WI38 (cell line): Measurements from ENCODE around the gene TXNDC5.

Experiments used
- H3K4me3 ChIP-seq: 2 replicates; pipeline ENCODE4 v1.5.1; 2011; ENCODE audit warnings: low read depth, mild to moderate bottlenecking, control low read depth, low read length
- TF ChIP-seq, protein P1 (sequence below): IDR thresholded peaks from 2 replicates; pipeline ENCODE4 v1.5.1; 2012; ENCODE audit warnings: low read depth, mild to moderate bottlenecking, control low read depth, low read length

TXNDC5 gene

GRCh38 chr6:7909323-7910276, 988 bp downstream of the TXNDC5 start:
- TF ChIP-seq, protein P1, sequence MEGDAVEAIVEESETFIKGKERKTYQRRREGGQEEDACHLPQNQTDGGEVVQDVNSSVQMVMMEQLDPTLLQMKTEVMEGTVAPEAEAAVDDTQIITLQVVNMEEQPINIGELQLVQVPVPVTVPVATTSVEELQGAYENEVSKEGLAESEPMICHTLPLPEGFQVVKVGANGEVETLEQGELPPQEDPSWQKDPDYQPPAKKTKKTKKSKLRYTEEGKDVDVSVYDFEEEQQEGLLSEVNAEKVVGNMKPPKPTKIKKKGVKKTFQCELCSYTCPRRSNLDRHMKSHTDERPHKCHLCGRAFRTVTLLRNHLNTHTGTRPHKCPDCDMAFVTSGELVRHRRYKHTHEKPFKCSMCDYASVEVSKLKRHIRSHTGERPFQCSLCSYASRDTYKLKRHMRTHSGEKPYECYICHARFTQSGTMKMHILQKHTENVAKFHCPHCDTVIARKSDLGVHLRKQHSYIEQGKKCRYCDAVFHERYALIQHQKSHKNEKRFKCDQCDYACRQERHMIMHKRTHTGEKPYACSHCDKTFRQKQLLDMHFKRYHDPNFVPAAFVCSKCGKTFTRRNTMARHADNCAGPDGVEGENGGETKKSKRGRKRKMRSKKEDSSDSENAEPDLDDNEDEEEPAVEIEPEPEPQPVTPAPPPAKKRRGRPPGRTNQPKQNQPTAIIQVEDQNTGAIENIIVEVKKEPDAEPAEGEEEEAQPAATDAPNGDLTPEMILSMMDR = no peak

GRCh38 chr6:7907159-7907558, 3.4 kb downstream of the TXNDC5 start:
- TF ChIP-seq, protein P1 = no peak
- H3K4me3 ChIP-seq = no peak overlapping the region

More at GRCh38 chr6:7909323-7910276, 988 bp downstream of the TXNDC5 start:
- H3K4me3 ChIP-seq = peak overlapping the region; percentile 79

GRCh38 chr6:7906741-7907140, 3.8 kb downstream of the TXNDC5 start:
- no peak overlapping the region for H3K4me3 ChIP-seq
- TF ChIP-seq, protein P1 = no peak

DNA sequence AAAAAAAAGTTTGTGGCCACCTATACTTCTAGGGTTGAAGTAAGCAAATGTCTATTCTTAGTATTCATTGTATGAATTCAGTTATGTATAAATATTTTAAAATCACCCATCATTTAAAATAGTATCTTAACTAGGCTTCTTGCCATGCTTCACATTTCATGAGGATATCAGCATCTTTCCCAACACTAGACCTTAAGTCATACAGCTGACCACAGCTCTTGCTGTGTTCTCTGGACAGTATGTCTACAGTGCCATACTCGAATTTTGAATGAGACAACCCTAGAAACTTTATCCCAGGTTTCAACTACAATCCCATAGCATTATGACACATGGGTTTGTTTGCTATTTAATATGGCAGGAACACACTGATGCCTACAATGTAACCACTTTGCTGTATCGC, 5.2 kb downstream of the TXNDC5 start:
- TF ChIP-seq, protein P1 = no peak
- no peak overlapping the region for H3K4me3 ChIP-seq

GRCh38 chr6:7904654-7905319, 5.8 kb downstream of the TXNDC5 start:
- TF ChIP-seq, protein P1 = no peak
- no peak overlapping the region for H3K4me3 ChIP-seq

DNA sequence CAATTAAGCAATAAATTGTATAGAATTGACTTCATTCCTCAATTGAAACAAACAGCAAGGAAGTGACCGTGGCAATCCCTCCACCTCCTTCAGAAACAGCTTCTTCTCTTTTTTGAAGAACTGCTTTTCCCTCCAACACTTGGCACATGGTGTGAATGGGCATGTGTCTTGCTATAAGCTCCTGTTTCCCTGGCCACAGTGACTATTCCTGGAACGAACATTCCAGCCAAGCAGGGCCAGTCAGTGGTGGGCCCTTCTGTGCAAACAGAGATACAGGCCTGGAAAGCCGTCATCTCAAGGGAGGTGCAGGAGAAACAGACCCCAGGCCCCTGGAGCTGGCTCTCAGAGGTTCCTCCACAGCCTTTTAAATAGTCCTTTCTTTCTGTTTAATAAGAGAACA, 6.9 kb downstream of the TXNDC5 start:
- TF ChIP-seq, protein P1 = no peak
- H3K4me3 ChIP-seq = no peak overlapping the region

DNA sequence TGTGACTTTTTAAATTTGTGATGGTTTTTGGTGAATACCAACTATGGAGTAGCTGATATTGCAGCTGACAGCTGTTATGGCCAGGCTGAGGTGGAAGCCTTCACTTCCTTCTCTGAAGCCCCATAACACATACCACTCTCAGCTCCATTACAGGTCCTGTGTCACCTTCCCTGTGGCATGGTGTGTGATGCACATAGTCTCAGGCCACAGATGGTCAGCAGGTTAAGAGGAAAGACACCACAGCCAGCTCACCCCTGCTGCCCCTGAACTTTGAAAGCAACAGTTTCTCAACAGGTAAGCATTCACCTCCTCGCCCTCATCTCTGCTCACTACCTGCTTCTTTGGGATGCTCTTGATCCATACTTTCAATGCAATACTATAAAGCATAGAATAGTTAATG, 7.7 kb downstream of the TXNDC5 start:
- no peak overlapping the region for H3K4me3 ChIP-seq
- TF ChIP-seq, protein P1 = no peak
